Omental fat pad (tissue), 4 donors: ENCODE measurements around the gene PRR23E. TPM values are rescaled to one million over a fixed set of nuclear protein-coding genes. Genes with fewer than 3 reads are reported as not detected.

Experiments
- ATAC-seq: fragments of 150-250 bp; one replicate; pipeline ENCODE4 v1.9.1; 2016; ENCODE audit warnings: mild to moderate bottlenecking, moderate library complexity; ENCODE audit not compliant: low FRiP score
- DNase-seq: peaks from one replicate; pipeline ENCODE4 v3.0.0-alpha.2; 2019; ENCODE audit warnings: low spot score
- total RNA-seq, 4 donors: library from RNA; depleted of rRNA; stranded (reverse); fragments of >200 nt; gene quantifications; one replicate each; pipeline ENCODE4 v1.1.0, GENCODE V29; 2016
- TF ChIP-seq, protein P1 (sequence below), 3 donors: fragments of 450-650 bp; IDR thresholded peaks; one replicate each; pipeline ENCODE4 v1.5.1; 2016 to 2017; ENCODE audit warnings: antibody characterized with exemption in 3 of 3, mild to moderate bottlenecking in 3 of 3, moderate library complexity in 2 of 3

PRR23E gene
- total RNA-seq, 4 donors from 2014 or later, result not detected

DNA sequence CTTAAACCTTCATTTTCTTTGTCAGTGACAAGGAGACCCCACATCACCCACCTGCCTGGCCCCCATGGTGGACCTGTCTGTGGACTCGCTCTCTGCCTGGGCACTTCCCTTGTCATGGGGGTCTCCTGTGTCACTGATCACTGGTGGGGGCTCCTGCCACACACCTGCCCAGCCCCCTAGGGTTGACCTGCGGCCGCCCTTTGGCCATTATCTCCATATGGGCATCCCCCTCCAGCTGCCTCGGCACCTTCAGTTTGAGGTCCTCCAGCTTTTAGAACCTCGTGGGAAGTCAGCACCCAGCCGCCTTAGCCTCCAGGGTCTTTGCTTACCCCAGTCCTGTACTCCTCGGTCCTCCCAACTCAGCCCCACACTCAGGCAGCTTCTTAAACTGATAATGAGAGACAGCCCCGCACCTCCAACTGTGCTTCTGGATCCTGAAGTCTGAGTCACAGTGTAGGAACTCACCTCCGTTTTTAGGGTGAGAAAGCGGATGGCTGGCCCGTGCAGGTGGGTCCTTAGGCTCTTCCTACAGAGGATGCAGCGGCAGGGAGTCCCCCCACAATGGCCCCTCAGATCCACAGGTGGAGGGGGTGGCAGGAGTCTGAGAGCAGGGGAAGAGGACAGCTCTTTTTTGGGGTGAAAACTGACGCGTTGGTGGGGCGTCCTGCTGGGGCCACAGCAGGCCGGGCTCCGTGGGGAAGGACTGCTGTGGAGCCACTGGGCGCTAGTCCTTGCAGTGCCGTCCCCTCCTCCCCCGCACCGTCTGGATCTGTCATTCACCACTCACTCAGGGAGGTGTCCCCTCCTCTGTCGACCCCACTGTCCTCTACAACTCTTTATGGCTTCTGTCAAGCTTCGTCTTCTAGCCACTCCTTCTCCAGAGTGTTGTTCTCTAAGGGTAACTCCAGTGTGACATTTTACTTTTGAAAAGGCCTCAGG lies 8.7 kb upstream of the PRR23E start:
- DNase-seq (no peak), ATAC-seq (no peak)

DNA sequence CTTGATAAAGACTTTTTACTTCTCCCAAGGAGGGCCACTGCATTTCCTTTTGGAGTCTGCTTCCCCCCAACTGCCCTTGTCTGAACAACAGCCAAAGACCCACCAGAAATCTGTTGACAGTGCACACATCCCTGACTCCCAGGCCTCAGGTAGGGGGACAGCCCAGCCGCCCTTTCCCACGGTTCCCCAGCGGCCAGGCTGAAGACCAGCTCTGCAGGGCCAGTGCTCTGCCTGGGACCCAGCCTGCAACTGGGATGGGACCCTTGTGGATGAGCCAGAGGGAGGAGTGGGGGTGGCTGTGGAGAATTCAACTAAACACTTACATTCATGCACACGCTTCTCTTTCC lies 8.1 kb upstream of the PRR23E start:
- ATAC-seq (no peak), DNase-seq (no peak)
- TF ChIP-seq, protein P1, sequence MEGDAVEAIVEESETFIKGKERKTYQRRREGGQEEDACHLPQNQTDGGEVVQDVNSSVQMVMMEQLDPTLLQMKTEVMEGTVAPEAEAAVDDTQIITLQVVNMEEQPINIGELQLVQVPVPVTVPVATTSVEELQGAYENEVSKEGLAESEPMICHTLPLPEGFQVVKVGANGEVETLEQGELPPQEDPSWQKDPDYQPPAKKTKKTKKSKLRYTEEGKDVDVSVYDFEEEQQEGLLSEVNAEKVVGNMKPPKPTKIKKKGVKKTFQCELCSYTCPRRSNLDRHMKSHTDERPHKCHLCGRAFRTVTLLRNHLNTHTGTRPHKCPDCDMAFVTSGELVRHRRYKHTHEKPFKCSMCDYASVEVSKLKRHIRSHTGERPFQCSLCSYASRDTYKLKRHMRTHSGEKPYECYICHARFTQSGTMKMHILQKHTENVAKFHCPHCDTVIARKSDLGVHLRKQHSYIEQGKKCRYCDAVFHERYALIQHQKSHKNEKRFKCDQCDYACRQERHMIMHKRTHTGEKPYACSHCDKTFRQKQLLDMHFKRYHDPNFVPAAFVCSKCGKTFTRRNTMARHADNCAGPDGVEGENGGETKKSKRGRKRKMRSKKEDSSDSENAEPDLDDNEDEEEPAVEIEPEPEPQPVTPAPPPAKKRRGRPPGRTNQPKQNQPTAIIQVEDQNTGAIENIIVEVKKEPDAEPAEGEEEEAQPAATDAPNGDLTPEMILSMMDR (IDR thresholded peaks at IDR 0.05), result no peak

More for the DNA sequence above, 8.7 kb upstream of the PRR23E start:
- TF ChIP-seq, protein P1 (IDR thresholded peaks at IDR 0.05), result no peak

DNA sequence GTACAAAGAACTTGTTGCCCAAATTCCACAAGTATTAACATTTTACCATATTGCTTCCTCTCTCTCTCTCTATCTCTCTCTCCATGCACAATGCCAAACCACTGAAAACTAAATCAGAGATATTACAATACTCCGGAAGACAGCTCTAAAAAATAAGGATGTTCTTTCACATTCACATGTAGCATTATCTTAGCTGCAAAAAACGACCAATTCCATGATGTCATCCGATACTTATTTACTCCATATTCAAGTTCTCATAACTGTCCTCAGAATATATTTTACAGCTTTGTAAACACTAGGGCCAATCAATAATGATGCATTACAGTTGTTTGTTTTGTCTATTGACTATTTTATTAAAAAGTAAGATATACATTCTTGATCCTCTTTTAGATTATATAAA lies 7.7 kb upstream of the PRR23E start:
- TF ChIP-seq, protein P1 (IDR thresholded peaks at IDR 0.05), result no peak
- ATAC-seq (no peak), DNase-seq (no peak)

DNA sequence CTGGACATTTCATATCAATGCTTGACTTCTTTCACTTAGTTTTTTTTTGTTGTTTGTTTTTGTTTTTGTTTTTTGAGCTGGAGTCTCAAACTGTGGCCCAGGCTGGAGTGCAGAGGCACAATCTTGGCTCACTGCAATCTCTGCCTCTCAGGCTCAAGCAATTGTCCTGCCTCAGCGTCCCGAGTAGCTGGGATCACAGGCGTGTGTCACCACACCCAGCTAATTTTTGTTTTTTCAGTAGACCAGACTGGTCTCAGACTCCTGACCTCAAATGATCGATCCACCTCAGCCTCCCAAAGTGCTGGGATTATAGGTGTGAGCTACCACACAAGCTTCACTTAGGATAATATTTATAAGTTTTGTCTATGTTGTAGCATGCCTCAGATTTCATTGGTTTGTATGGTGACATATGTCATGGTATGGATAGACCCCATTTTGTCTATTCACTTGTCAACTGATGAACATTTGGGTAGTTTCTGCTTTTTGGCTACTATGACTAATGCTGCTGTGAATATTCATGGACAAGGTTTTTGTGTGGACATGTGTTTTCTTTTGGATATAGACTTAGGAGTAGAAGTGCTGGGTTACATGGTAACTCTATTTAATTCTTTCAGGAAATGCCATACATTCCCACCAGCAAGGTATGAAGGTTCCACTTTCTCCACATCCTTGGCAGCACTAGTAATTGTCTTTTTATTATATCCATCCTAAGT lies 6.8 kb upstream of the PRR23E start:
- no peak for ATAC-seq
- TF ChIP-seq, protein P1 (IDR thresholded peaks at IDR 0.05), result no peak
- DNase-seq, result no peak

DNA sequence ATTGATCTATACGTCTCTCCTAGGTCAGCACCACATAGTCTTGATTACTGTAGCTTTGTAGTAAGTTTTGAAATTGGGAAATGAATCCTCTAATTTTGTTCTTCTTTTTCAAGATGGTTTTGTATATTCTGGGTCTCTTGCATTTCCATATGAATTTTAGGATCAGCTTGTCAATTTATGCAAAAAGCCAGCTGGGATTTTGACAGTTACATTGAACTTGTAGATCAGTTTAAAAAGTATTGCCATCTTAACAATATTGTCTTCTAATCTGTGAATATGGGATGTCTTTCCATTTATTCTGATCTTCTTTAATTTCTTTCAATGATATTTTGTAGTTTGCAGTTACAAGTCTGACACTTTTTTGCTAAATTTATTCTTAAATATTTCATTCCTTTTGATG lies 5.6 kb upstream of the PRR23E start:
- DNase-seq (no peak), ATAC-seq (no peak)
- TF ChIP-seq, protein P1 (IDR thresholded peaks at IDR 0.05), result no peak

DNA sequence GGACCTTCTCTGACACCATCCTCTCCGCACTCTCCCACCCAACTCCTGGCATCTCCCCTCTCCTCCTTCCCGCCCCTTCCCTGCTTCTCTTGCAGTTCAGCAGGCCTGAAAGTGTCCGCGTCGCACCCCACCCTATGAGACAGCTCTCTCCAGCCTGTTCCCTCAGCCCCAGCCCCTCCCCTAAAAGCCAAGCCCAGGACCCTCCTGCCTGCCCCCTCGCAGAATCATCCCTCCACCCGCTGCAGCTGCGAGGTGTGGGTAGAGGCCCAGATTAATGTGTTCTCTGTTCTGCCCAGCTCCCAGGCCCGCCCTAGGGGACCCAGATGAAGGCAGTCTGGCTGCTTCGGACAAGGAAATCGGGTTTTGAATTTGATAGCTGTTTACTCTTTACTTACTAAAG lies 410 bp downstream of the PRR23E start:
- TF ChIP-seq, protein P1 (IDR thresholded peaks at IDR 0.05), result no peak
- no peak for DNase-seq
- no peak for ATAC-seq
